ENCODE measurements around the gene FHIT. TPM values are rescaled to one million over a fixed set of nuclear protein-coding genes. Genes with fewer than 3 reads are reported as not detected.

FHIT gene
- total RNA-seq, 4 donors from 2014 or later, result 4.6 to 6.1 (median 5.7) TPM

DNA sequence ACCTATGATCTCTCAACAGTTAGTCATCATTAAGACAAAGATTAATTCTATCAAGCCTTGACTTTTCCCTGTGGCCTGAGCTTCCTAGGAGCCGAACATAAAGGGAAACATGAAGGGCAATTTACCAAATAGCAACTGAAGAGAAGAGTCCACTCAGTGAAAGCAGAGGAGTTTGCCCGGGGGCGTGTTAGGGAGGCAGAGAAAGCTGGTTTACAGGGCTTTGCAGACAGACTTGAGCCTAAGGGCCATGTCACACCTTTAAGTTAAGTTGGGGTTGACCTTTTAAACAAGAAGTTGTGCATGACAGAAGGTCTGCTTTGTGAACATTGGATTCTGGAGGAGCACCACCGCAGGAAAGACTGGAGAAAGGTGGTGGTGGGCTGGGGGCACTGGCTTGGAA is 1499.6 kb downstream of the FHIT start:
- intact Hi-C loops (cut with DNase I), result no loop called here

DNA sequence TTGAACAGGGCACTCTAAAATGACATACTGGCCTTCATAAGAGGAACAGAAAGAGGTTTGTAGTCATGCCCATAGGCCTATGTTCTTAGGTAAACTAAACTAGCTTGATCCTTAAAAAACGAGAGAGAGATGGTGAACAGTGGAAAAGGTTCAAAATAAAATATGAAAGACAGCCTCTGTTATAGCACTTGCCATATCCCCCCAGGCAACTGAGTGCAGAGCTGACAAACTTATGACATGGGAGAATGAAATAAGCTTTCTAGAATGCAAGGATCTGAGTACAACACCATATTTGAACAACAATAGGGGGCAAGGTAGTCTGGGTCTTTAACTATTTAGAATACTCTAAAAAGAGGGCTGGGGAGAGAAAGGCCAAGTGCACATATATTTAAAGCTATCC is 1500.9 kb downstream of the FHIT start:
- no peak for DNase-seq (ENCODE audit: extremely low spot score)
- 52% methylated on average over 1 of the region's 1 CpG for WGBS
- Histone ChIP-seq H3K27ac (replicated peaks in 1 of 4) (no peak overlapping the region), H3K4me1 (no peaks in the 10 kb centered on the region), H3K27me3 (no peaks in the 10 kb centered on the region), H3K9me3 (no peaks in the 10 kb centered on the region), H3K36me3 (no peaks in the 10 kb centered on the region), H3K4me3 (no peak overlapping the region)
- TF ChIP-seq, protein P1, sequence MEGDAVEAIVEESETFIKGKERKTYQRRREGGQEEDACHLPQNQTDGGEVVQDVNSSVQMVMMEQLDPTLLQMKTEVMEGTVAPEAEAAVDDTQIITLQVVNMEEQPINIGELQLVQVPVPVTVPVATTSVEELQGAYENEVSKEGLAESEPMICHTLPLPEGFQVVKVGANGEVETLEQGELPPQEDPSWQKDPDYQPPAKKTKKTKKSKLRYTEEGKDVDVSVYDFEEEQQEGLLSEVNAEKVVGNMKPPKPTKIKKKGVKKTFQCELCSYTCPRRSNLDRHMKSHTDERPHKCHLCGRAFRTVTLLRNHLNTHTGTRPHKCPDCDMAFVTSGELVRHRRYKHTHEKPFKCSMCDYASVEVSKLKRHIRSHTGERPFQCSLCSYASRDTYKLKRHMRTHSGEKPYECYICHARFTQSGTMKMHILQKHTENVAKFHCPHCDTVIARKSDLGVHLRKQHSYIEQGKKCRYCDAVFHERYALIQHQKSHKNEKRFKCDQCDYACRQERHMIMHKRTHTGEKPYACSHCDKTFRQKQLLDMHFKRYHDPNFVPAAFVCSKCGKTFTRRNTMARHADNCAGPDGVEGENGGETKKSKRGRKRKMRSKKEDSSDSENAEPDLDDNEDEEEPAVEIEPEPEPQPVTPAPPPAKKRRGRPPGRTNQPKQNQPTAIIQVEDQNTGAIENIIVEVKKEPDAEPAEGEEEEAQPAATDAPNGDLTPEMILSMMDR (IDR thresholded peaks at IDR 0.05), result no peak
- TF ChIP-seq POLR2A (IDR thresholded peaks at IDR 0.05; ENCODE audit: low read depth) (no peak), EP300 (IDR thresholded peaks at IDR 0.05) (no peak), POLR2AphosphoS5 (IDR thresholded peaks at IDR 0.05) (no peak)
- intact Hi-C loops (cut with DNase I), result no loop called here

More for the DNA sequence above, 1499.6 kb downstream of the FHIT start:
- Histone ChIP-seq H3K36me3 (no peaks in the 10 kb centered on the region), H3K9me3 (no peaks in the 10 kb centered on the region), H3K4me3 (no peak overlapping the region), H3K4me1 (no peaks in the 10 kb centered on the region), H3K27me3 (no peaks in the 10 kb centered on the region), H3K27ac (replicated peaks in 1 of 4) (no peak overlapping the region)
- no peak for DNase-seq (ENCODE audit: extremely low spot score)
- 99% methylated on average over 4 of the region's 4 CpGs for WGBS
- TF ChIP-seq POLR2AphosphoS5 (IDR thresholded peaks at IDR 0.05) (no peak), POLR2A (IDR thresholded peaks at IDR 0.05; ENCODE audit: low read depth) (no peak), EP300 (IDR thresholded peaks at IDR 0.05) (no peak)
- TF ChIP-seq, protein P1 (IDR thresholded peaks at IDR 0.05), result no peak

DNA sequence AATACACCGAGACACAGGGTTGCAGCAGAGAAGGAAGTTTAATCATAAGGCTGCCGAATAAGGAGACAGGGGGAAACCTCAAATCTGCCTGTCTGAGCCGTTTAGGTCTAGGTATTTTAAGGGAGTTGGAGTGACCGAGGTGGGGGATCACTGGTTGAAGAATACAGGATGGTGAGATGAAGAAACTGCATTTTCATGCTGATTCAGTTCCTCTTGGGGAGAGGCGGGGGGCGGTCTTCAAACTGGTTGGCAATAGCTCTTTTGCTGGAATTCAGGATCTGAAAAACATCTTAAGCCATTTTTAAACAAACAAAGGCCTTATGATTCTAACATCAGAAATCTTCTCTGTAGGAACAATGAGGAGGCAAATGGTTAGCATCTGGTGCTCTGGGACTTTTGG is 1502.0 kb downstream of the FHIT start:
- DNase-seq (ENCODE audit: extremely low spot score), result no peak
- Histone ChIP-seq H3K27me3 (no peaks in the 10 kb centered on the region), H3K27ac (replicated peaks in 1 of 4) (no peak overlapping the region), H3K4me1 (no peaks in the 10 kb centered on the region), H3K9me3 (no peaks in the 10 kb centered on the region), H3K4me3 (no peak overlapping the region), H3K36me3 (no peaks in the 10 kb centered on the region)
- TF ChIP-seq POLR2AphosphoS5 (IDR thresholded peaks at IDR 0.05) (no peak), EP300 (IDR thresholded peaks at IDR 0.05) (no peak), POLR2A (IDR thresholded peaks at IDR 0.05; ENCODE audit: low read depth) (no peak)
- TF ChIP-seq, protein P1 (IDR thresholded peaks at IDR 0.05), result no peak
- intact Hi-C loops (cut with DNase I), result no loop called here
- 50% methylated on average over 6 of the region's 6 CpGs for WGBS

DNA sequence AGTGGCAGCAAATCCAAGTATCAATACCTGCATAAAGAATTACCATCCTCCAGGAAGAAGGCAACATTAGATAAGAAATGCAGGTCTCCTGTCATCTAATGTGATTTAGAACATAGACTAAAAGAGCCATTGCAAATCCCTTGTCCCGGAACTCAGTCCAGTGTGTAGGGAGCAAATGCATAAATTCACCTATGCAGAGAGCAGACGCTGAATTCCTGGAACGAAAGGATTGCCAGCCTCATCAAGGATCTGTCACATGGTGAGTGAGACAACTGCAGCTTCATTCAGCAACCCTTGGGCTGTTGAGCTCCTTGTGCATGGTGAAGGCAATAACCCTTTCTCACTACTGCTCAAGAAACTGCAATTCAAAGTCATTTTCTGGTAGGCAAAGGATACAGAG is 1504.7 kb downstream of the FHIT start:
- 72% methylated on average over 3 of the region's 3 CpGs for WGBS
- H3K9me3 ChIP-seq, result no peaks in the 10 kb centered on the region

More for the DNA sequence above, 1504.7 kb downstream of the FHIT start:
- no peaks in the 10 kb centered on the region for H3K36me3 ChIP-seq
- no peak for TF ChIP-seq POLR2A (IDR thresholded peaks at IDR 0.05; ENCODE audit: low read depth)
- TF ChIP-seq, protein P1 (IDR thresholded peaks at IDR 0.05), result no peak
- TF ChIP-seq POLR2AphosphoS5 (IDR thresholded peaks at IDR 0.05), result no peak
- TF ChIP-seq EP300 (IDR thresholded peaks at IDR 0.05), result no peak
- H3K27me3 ChIP-seq, result no peaks in the 10 kb centered on the region
- H3K4me1 ChIP-seq, result no peaks in the 10 kb centered on the region
- intact Hi-C loops (cut with DNase I), result no loop called here
- no peak overlapping the region for H3K4me3 ChIP-seq
- no peak for DNase-seq (ENCODE audit: extremely low spot score)
- H3K27ac ChIP-seq (replicated peaks in 1 of 4), result no peak overlapping the region

Measured in esophagus muscularis mucosa (tissue), 4 donors.